ENCODE results near the gene SLC12A7.

The SLC12A7 gene

GRCh38 chr5:1124205-1125029 lies 12.6 kb upstream of the SLC12A7 start:
- no peak for DNase-seq

DNA sequence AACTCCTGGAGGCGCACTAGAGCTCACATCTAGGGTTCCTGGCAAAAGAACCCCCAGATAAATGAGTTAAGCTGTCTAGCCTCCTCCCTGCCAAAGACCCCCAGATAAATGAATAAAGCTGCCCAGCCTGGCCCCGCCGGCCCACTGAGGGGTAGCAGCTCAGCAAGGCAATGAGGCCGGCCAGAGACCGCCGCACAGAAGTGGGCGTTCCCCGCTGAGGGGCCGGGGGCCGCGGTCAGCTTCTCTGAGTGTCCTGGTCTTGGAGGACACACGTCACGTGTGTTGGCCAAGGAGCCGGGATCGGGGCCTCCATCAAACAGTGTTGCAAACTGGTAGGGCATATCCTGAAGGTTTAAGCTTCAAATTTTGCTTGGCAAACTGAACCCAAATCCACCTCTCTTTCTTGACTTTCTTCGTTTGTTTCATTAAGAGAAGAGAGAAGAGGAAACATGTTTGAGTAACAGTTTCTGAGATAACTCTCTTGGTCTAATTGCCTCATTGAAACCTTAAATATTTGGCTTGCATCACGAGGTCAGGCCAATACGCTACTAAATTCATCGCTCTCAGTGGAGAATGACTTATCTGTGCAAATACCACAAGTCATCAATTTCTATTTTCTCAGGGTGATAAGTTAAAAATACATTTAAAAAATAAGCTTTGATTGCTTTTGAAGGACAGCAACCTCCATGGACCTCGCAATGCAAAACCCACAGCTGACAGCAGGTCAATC lies 11.7 kb upstream of the SLC12A7 start:
- DNase-seq, result no peak

- no peak for DNase-seq
Observed at GRCh38 chr5:1122511-1123294, 10.8 kb upstream of the SLC12A7 start.

DNA sequence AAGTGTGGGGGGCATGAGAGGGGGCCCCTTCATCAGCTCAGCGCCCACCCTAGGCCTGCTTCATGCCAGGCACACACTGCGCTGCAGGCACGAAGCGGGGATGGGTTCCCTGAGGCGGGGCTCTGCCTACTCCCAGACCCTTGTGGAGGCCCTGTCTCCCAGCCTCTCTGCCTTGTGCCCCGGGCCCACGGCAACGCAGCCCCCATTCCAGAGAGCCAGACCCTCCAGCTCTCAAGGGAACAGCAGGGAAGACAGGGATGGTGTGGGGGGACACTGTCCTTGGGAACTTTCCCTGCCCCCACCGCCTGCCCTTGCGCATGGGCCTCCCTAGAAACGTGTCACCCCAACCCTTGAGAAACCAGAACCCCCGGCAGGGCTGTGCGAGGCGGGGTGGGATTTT lies 10.0 kb upstream of the SLC12A7 start:
- DNase-seq, result no peak

DNA sequence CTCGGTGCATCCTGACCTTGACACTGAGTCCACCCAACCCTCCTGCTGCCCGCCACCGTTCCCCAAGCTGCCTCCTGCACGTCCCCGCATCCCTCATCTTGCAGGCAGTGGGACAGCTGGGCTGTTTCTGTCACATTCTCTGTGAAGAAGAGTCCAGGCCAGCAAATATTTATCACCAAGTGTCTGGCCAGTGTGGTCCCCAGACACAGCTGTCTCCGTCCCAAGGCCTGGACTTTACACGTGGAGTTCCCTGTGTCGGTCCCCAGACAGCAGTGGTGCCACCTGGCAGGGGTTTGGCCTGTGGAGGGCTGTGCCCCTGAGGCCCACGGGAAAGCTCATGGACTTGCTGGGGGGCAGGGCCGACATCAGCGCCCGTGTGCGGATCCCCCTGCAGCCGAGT lies 9.2 kb upstream of the SLC12A7 start:
- no peak for DNase-seq

DNA sequence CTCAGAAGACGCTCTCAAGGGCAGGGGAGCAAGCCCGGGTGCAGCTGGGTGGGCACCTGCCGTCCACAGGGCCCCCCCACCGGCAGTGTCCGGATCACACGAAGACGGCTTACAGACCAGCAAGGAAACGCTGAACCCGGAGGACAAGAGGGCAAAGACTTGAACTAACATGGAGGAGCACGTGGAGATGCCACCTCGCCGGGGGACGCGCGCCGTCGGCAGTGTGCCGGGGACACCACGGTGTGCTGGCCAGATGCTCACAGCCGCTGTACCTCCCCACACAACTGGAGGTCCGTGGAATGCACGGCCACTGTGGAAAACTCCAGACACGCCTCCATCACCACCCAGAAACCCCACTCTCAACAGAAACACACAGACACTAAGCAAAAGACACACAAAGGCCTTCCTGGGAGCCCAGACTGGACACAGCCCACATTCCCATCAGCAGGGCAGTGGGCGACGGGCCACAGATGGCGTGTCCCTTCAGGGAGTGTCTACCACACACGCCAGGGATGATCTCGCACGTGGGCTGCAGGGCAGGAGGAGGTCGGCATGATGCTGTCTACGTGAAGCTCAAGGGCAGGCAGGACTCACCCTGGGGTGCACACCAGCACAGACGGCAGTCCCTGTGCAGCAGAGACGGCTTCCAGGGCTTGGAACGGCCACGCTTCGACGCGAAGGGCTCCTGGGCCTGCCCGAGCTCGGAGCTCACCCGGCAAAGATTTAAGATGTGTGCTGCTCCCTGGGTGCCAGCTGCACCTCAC lies 8.6 kb upstream of the SLC12A7 start:
- DNase-seq, result no peak

- no peak for DNase-seq
Observed at GRCh38 chr5:1119312-1119831, 7.5 kb upstream of the SLC12A7 start.

- DNase-seq, result no peak
Observed at GRCh38 chr5:1118738-1119137, 6.9 kb upstream of the SLC12A7 start.

- DNase-seq, result no peak
Observed at GRCh38 chr5:1118231-1118698, 6.4 kb upstream of the SLC12A7 start.

DNA sequence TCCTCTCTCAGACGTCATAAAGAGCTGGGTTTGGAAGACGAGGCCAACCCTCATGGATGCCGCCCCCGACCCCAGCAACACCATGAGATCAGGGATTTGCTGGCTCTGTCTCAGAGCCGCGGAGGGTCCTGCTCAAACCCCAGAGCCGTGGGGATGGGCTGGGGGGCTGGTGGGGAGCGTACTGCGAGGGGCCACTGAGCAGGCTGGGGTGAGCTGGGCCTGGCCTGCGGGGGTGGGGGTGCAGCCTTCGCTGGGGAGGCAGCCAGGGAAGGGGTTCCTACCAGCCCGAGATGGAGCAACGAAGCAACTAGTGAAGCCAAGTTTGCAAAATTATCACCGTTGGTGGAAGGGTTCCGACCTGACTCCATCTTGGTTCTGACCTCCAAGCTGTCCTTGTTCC lies 5.1 kb upstream of the SLC12A7 start:
- DNase-seq, result no peak

- DNase-seq, result no peak
Observed at GRCh38 chr5:1116109-1116740, 4.4 kb upstream of the SLC12A7 start.

- no peak for DNase-seq
Observed at GRCh38 chr5:1115123-1115815, 3.4 kb upstream of the SLC12A7 start.

DNA sequence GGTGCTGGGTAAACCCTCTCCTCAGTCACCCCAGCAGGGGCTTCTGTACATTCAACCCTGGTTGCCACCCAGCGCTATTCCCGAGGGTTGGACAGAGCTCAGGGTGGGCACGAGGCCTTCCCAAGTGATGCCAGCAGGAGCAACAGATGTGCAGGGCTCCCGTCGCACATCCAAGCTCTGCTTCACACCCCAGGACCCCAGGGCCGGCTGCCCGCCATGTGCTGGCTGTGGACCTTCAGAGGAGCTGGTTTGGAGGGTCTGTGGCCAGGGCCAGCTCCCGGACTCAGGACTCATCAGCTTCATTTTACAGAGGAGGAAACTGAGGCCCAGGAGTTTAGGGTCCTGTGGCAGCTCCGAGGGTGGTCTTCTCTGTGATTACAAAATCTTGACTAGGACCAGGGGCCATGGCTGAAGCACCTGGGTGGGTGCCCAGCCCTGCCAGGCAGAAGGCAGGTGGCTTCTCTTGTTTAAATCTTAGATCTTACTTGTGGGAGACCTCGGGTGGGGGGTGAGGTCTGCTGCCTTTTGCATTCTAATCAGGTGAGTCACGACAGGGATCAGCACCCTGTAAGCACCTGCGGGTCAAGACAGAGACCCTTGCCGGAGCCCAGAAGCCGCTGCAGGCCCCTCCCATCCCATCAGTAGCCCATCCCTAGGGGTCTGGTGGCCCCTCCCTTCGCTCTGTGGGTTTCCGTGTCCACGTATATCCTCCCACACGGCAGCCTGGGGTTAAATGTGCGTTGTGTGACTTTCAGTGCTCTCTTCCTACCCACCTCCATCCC lies 2.1 kb upstream of the SLC12A7 start:
- no peak for DNase-seq

GRCh38 chr5:1113332-1113690 lies 1.4 kb upstream of the SLC12A7 start:
- no peak for DNase-seq

- DNase-seq, result no peak
Observed at GRCh38 chr5:1112596-1113331, 901 bp upstream of the SLC12A7 start.

- no peak for DNase-seq
Observed at GRCh38 chr5:1111241-1111726, 579 bp downstream of the SLC12A7 start.

DNA sequence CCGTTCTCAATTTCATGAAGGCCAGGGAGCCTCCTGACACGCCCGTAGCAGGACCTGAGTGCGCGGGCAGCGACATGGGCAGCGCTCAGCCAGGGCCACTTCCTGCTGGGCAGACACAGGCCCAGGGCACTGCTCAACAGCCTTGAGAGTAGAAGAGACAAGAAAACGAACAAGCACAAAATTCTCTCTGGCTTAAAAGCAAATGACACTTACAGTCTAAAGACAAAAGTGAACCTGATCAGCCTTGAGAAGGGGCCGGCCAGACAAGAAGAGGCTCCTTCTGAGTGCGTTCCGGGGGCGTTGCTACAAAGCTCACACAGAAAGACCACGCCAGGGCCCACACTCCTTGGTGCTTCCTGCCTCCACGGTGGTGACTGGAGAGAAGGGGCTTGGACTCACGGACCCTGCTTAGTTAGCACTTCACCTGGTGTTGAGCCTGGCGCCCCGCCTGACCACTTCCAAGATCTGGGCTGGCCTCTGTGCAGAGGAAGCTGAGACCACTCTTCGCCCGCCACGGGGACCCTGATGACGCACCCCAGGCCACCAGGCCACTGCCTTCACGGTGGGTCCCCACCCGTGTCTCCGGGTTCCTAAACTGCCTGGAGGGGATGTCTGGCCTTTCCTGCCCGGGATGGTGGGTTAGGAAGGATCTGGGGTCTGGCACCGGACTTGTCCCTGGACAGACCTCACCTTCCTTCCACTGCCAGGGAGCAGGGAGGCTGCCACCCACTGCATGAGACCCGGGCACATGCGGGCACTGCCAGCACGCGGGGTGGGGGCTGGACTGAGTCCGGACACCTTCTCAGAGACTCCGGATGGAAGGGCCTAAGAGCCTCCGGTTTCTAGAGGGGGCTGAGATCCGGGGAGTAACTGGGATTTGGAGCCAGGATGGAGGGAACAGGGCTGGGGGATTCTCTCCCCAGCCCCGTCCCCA lies 1.3 kb downstream of the SLC12A7 start:
- DNase-seq, result no peak

DNA sequence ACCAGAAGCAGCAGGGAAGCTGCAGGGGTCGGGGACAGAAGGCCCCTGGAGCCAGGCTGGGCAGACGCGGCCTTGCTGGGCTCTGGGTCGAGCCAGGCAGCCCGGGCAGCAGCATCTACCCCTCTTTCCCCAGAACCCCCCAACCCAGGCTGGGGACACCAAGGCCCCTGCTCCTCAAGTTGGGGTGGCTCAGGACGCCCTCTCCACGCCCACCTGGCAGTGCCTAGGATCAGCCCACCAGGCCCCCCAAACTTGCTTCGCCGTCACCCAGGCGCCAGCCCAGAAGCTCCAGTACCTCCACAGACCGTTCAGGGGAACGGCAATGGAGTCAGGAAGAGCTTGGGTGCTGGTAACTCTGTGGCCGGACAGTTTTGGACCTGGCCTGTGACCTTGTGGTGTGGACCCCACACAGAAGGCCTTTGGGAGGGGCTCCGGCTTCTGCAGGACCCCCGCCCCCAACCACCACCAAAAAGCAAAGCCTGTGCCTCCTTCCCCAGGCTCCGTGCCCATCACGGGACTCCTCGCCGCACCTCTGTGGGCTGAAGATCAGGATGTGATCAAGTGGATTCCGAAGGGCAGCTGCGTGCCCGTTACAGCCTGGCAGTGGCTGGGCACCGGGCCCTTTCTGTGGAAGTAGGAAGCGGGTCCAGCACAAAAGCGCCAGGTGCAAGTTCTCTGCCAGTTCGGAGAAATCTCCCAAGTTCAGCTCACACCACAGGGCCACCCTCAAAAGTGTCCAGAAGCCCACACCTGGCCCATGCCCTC lies 2.1 kb downstream of the SLC12A7 start:
- no peak for DNase-seq

All from NCI-H1048 (cell line).